Right forelimb (tissue), 1 donor: ENCODE data around the gene INPP4B.
"Not testable (repeated sequence)": the region's sequence is repeated elsewhere in the genome, so short reads cannot be mapped to it uniquely, and the experiment has no call there.

Experiments used
- DNase-seq: peaks from one replicate; pipeline ENCODE4 v3.0.0-alpha.2; 2018

INPP4B gene

GRCh38 chr4:142100941-142101340, 745.2 kb downstream of the INPP4B start:
- DNase-seq = no peak

- no peak for DNase-seq
Measured at GRCh38 chr4:142098900-142099545, 747.1 kb downstream of the INPP4B start.

- no peak for DNase-seq
Measured at GRCh38 chr4:142098380-142098779, 747.7 kb downstream of the INPP4B start.

- no peak for DNase-seq
Measured at GRCh38 chr4:142097015-142097414, 749.1 kb downstream of the INPP4B start.

- DNase-seq = no peak
Measured at GRCh38 chr4:142095886-142096605, 750.1 kb downstream of the INPP4B start.

GRCh38 chr4:142092941-142093340, 753.2 kb downstream of the INPP4B start:
- no peak for DNase-seq

GRCh38 chr4:142091691-142092182, 754.4 kb downstream of the INPP4B start:
- DNase-seq = no peak

- no peak for DNase-seq
Measured at GRCh38 chr4:142091085-142091513, 755.0 kb downstream of the INPP4B start.

GRCh38 chr4:142088906-142089305, 757.2 kb downstream of the INPP4B start:
- DNase-seq = no peak

- DNase-seq = no peak
Measured at GRCh38 chr4:142085513-142086292, 760.4 kb downstream of the INPP4B start.

- no peak for DNase-seq
Measured at GRCh38 chr4:142083264-142083663, 762.8 kb downstream of the INPP4B start.

GRCh38 chr4:142081025-142081424, 765.1 kb downstream of the INPP4B start:
- DNase-seq = no peak

- no peak for DNase-seq
Measured at GRCh38 chr4:142079959-142080358, 766.1 kb downstream of the INPP4B start.

- DNase-seq = no peak
Measured at GRCh38 chr4:142077048-142077447, 769.1 kb downstream of the INPP4B start.

- not testable (repeated sequence) for DNase-seq
Measured at GRCh38 chr4:142068304-142068703, 777.8 kb downstream of the INPP4B start.

- not testable (repeated sequence) for DNase-seq
Measured at GRCh38 chr4:142066562-142066961, 779.5 kb downstream of the INPP4B start.

- DNase-seq = no peak
Measured at GRCh38 chr4:142065086-142065647, 780.9 kb downstream of the INPP4B start.

- no peak for DNase-seq
Measured at GRCh38 chr4:142064181-142064580, 781.9 kb downstream of the INPP4B start.

GRCh38 chr4:142045996-142046395, 800.1 kb downstream of the INPP4B start:
- DNase-seq = no peak

GRCh38 chr4:142044271-142044670, 801.8 kb downstream of the INPP4B start:
- DNase-seq = no peak

GRCh38 chr4:142043509-142043908, 802.6 kb downstream of the INPP4B start:
- no peak for DNase-seq

- no peak for DNase-seq
Measured at GRCh38 chr4:142041788-142042187, 804.3 kb downstream of the INPP4B start.

GRCh38 chr4:142040043-142040442, 806.1 kb downstream of the INPP4B start:
- no peak for DNase-seq
